GM12878 (cell line): ENCODE data around the gene ATG14. TPM values are rescaled to one million over a fixed set of nuclear protein-coding genes. Genes with fewer than 3 reads are reported as not detected.

Experiments
- ATAC-seq: fragments of 200-7000 bp; cut with Tn5 transposase; 3 replicates; pipeline ENCODE4 v1.9.1; 2020; ENCODE audit warnings: mild to moderate bottlenecking, moderate library complexity
- BruUV-seq: library from RNA; stranded (reverse); fragments of 400-500 nt; replicated peaks from 2 replicates; lab custom pipeline; 2021; lab: Mats Ljungman, UMichigan
- CTCF ChIA-PET: fragments of 300-600 bp; sonication (Branson Sonifier 250); formaldehyde crosslinking; extraction: SDS; loops from one replicate; lab custom pipeline; 2021; ENCODE audit warnings: inconsistent platforms; lab: Yijun Ruan, JAX
- POLR2A ChIA-PET: fragments of 350-600 bp; formaldehyde crosslinking; extraction: SDS; loops from one replicate; lab custom pipeline; 2021; ENCODE audit warnings: inconsistent platforms; lab: Charles Lee
- RAD21 ChIA-PET: fragments of 300-600 bp; sonication (Branson Sonifier 250); formaldehyde crosslinking; loops from one replicate; lab custom pipeline; 2023; ENCODE audit warnings: antibody characterized with exemption; ENCODE audit not compliant: unreplicated experiment; lab: Charles Lee
- SMC1A ChIA-PET: fragments of 300-600 bp; sonication (Branson Sonifier 250); formaldehyde crosslinking; loops from one replicate; lab custom pipeline; 2023; ENCODE audit not compliant: unreplicated experiment, uncharacterized antibody; lab: Charles Lee
- DNase-seq: peaks from one replicate; pipeline ENCODE4 v3.0.0-alpha.2; 2011; ENCODE audit warnings: low read depth, low spot score
- FAIRE-seq: peaks from 3 replicates; lab custom pipeline; 2011; peaks lifted over from hg19 to GRCh38; lab: Jason Lieb, UNC
- H2AFZ ChIP-seq: 2 replicates; pipeline ENCODE4 v1.6.0; 2011; ENCODE audit warnings: low read depth, low read length, control low read depth; ENCODE audit not compliant: control insufficient read depth
- H3K27ac ChIP-seq: 2 replicates; pipeline ENCODE4 v1.5.1; 2011; ENCODE audit warnings: control low read depth; ENCODE audit not compliant: control insufficient read depth, insufficient read depth
- H3K27me3 ChIP-seq, 2 experiments: replicated peaks in 1 of 2; 2 replicates each; pipeline versions ENCODE4 v1.6.0 to v1.6.1; 2011; ENCODE audit warnings: low read length in 1 of 2; ENCODE audit not compliant: control insufficient read depth in 2 of 2, insufficient read depth in 2 of 2
- H3K36me3 ChIP-seq, 2 experiments: 2 replicates each; pipeline ENCODE4 v1.5.1; 2011; ENCODE audit warnings: low read length in 1 of 2; ENCODE audit not compliant: control insufficient read depth in 2 of 2, insufficient read depth in 2 of 2
- H3K4me1 ChIP-seq: 2 replicates; pipeline ENCODE4 v1.6.1; 2011; ENCODE audit warnings: mild to moderate bottlenecking, low read length, moderate library complexity, mixed read lengths; ENCODE audit not compliant: control insufficient read depth, insufficient read depth
- H3K4me2 ChIP-seq: 2 replicates; pipeline ENCODE4 v1.6.0; 2011; ENCODE audit warnings: control low read depth; ENCODE audit not compliant: control insufficient read depth, insufficient read depth
- H3K4me3 ChIP-seq: fragments of 200-600 bp; sonication (generic); 2 replicates; pipeline ENCODE4 v1.5.1; 2016
- H3K79me2 ChIP-seq: 2 replicates; pipeline ENCODE4 v1.6.0; 2011; ENCODE audit warnings: low read length; ENCODE audit not compliant: control insufficient read depth, insufficient read depth
- H3K9ac ChIP-seq: 2 replicates; pipeline ENCODE4 v1.8.0; 2011; ENCODE audit warnings: low read length, control low read depth, mixed read lengths; ENCODE audit not compliant: control insufficient read depth, insufficient read depth
- H3K9me3 ChIP-seq: replicated peaks from 3 replicates; pipeline ENCODE4 v1.5.1; 2011; ENCODE audit warnings: mild to moderate bottlenecking, low read length; ENCODE audit not compliant: control insufficient read depth, insufficient read depth
- H4K20me1 ChIP-seq: 2 replicates; pipeline ENCODE4 v1.6.0; 2011; ENCODE audit not compliant: control insufficient read depth, insufficient read depth
- ATF2 ChIP-seq: IDR thresholded peaks from 2 replicates; pipeline ENCODE4 v1.6.1; 2012; ENCODE audit warnings: low read length, inconsistent platforms
- CEBPZ ChIP-seq: fragments of 150-350 bp; IDR thresholded peaks from 2 replicates; pipeline ENCODE4 v1.6.1; 2016; ENCODE audit warnings: low read depth, low read length
- FOXK2 ChIP-seq: fragments of 450-650 bp; IDR thresholded peaks from 2 replicates; pipeline ENCODE4 v1.6.1; 2017; ENCODE audit warnings: mild to moderate bottlenecking, moderate library complexity
- JUNB ChIP-seq: IDR thresholded peaks from 2 replicates; pipeline ENCODE4 v1.6.1; 2016; ENCODE audit warnings: antibody characterized with exemption, mild to moderate bottlenecking
- NFXL1 ChIP-seq: fragments of 450-650 bp; IDR thresholded peaks from 2 replicates; pipeline ENCODE4 v1.6.1; 2017; ENCODE audit warnings: antibody characterized with exemption, mild to moderate bottlenecking, borderline replicate concordance
- NR2F1 ChIP-seq: fragments of 450-650 bp; conservative IDR thresholded peaks from 2 replicates; pipeline ENCODE4 v1.6.1; 2017; ENCODE audit warnings: mild to moderate bottlenecking
- PML ChIP-seq: IDR thresholded peaks from 2 replicates; pipeline ENCODE4 v1.6.1; 2012; ENCODE audit warnings: low read length, inconsistent platforms
- POU2F2 ChIP-seq: IDR thresholded peaks from 3 replicates; pipeline ENCODE4 v1.6.1; 2011; ENCODE audit warnings: low read depth, mild to moderate bottlenecking, low read length, borderline replicate concordance
- REST ChIP-seq: IDR thresholded peaks from 2 replicates; pipeline ENCODE4 v1.6.1; 2012; ENCODE audit warnings: mild to moderate bottlenecking, low read depth, low read length
- SKIL ChIP-seq: fragments of 450-650 bp; IDR thresholded peaks from 2 replicates; pipeline ENCODE4 v1.6.1; 2017; ENCODE audit warnings: mild to moderate bottlenecking, low read depth, inconsistent platforms; ENCODE audit not compliant: poor library complexity, severe bottlenecking
- SRF ChIP-seq, 2 experiments: IDR thresholded peaks; 2 replicates each; pipeline ENCODE4 v1.6.1; 2011; ENCODE audit warnings: low read depth in 2 of 2, low read length in 2 of 2, mild to moderate bottlenecking in 1 of 2, moderate library complexity in 1 of 2
- YBX1 ChIP-seq: fragments of 450-650 bp; IDR thresholded peaks from 2 replicates; pipeline ENCODE4 v1.6.1; 2016; ENCODE audit warnings: antibody characterized with exemption
- ZBTB33 ChIP-seq: fragments of 450-650 bp; IDR thresholded peaks from 2 replicates; pipeline ENCODE4 v1.6.1; 2017; ENCODE audit warnings: mild to moderate bottlenecking
- WGBS: methylation state at CpG from one replicate; pipeline ENCODE4 v1.1.6; 2016; ENCODE audit warnings: low lambda C conversion rate; ENCODE audit not compliant: insufficient replicate concordance, insufficient coverage; ENCODE audit errors: missing lambda C conversion rate; 5-methylcytosine and 5-hydroxymethylcytosine counted together
- in situ Hi-C: fragments of 300-500 bp; cut with MboI; formaldehyde crosslinking; loops from 9 replicates; pipeline ENCODE4 v1.14.3; 2018; ENCODE audit warnings: mixed read lengths
- intact Hi-C: fragments of 100-400 bp; cut with micrococcal nuclease; formaldehyde crosslinking; loops from one replicate; pipeline ENCODE4 v1.14.2; 2022; ENCODE audit not compliant: unreplicated experiment
- polyA plus RNA-seq, 11 experiments: library from polyadenylated mRNA; depleted of rRNA in 4 of 11; unstranded in 6 of 11; stranded (reverse) in 5 of 11; fragments of >200 nt; fragmentation: Nextera tagmentation in 4 of 11; fragmentation: Illumina TruSeq in 1 of 11; extraction: Ambion mirVana in 4 of 11; extraction: Trizol in 1 of 11; gene quantifications; 1 replicate in 1 of 11; 2 replicates in 10 of 11; pipeline versions ENCODE4 v1.2.1 to v1.2.3, GENCODE V29; 2011 to 2016; ENCODE audit warnings: inconsistent platforms in 2 of 11, missing spikeins in 2 of 11, low read depth in 1 of 11
- total RNA-seq, 4 experiments: library from RNA; depleted of rRNA in 3 of 4; stranded (reverse); fragments of >200 nt in 3 of 4; fragmentation: Illumina TruSeq in 1 of 4; extraction: Trizol in 1 of 4; gene quantifications; 2 replicates each; pipeline versions ENCODE4 v1.2.1 to v1.2.3, GENCODE V29; 2013 to 2021

The ATG14 gene
- total and polyA plus RNA-seq, 10 of the 15 experiments (the other 5 are each of a cell fraction or from before 2014, with no cell fraction given), result 1.1 to 6.4 (median 5.0) TPM

GRCh38 chr14:55399183-55399582, 12.4 kb downstream of the ATG14 start:
- ChIA-PET CTCF (no interaction called here), RAD21 (no interaction called here), SMC1A (no interaction called here), POLR2A (no interaction called here)
- Histone ChIP-seq H3K36me3 (no peaks in the 10 kb centered on the region; a peak in 1 of 4 replicates), H4K20me1 (no peaks in the 10 kb centered on the region), H3K4me3 (no peak overlapping the region), H3K27ac (no peak overlapping the region), H3K79me2 (no peaks in the 10 kb centered on the region; the same call in 1 of the 2 replicates), H3K4me1 (peaks cover 3% of the 10 kb centered on the region; the same call in 1 of the 2 replicates), H3K9me3 (no peaks in the 10 kb centered on the region), H3K9ac (no peak overlapping the region), H3K4me2 (no peak overlapping the region), H2AFZ (no peak overlapping the region), H3K27me3 (no peaks in the 10 kb centered on the region)
- WGBS, result 91% methylated on average over 1 of the region's 1 CpG
- in situ Hi-C loops (no loop called here), intact Hi-C loops (no loop called here)
- FAIRE-seq (no peak), ATAC-seq (no peak), DNase-seq (no peak)
- no TSS peak for BruUV-seq
- TF ChIP-seq ZBTB33 (no peak), PML (no peak), NFXL1 (no peak), POU2F2 (no peak), ATF2 (no peak), REST (no peak), CEBPZ (no peak), FOXK2 (no peak), NR2F1 (no peak), SRF (IDR thresholded peaks at IDR 0.05; ENCODE audit: low read depth in 2 of 2, low read length in 2 of 2) (no peak), SKIL (no peak), JUNB (no peak), YBX1 (no peak)
